HepG2 (cell line): ENCODE results near the gene TH. TPM values are rescaled to one million over a fixed set of nuclear protein-coding genes. Genes with fewer than 3 reads are reported as not detected.

Source experiments
- CHD2 ChIP-seq: IDR thresholded peaks from 2 replicates; pipeline ENCODE4 v1.6.1; 2011; ENCODE audit warnings: low read depth, low read length, improper control_type of control experiment
- GMEB2 ChIP-seq: IDR thresholded peaks from 2 replicates; pipeline ENCODE4 v1.6.1; 2016; ENCODE audit warnings: missing biosample characterization, missing genetic modification reagents, low read depth
- HOXA3 ChIP-seq: sonication (generic); formaldehyde crosslinking; IDR thresholded peaks from 2 replicates; pipeline ENCODE4 v1.5.0; 2020; ENCODE audit warnings: missing genetic modification reagents
- NFAT5 ChIP-seq: sonication (generic); formaldehyde crosslinking; IDR thresholded peaks from 2 replicates; pipeline ENCODE4 v1.4.0; 2020; ENCODE audit warnings: missing genetic modification reagents
- RAD51 ChIP-seq: fragments of 450-650 bp; IDR thresholded peaks from 2 replicates; pipeline ENCODE4 v1.6.1; 2016; ENCODE audit warnings: borderline replicate concordance
- RBFOX2 ChIP-seq: fragments of 200-400 bp; formaldehyde crosslinking; IDR thresholded peaks from 2 replicates; pipeline ENCODE4 v1.6.1; 2017; ENCODE audit warnings: low read depth, mild to moderate bottlenecking, low read length
- RNF219 ChIP-seq: sonication (generic); formaldehyde crosslinking; IDR thresholded peaks from 2 replicates; pipeline ENCODE4 v1.5.0; 2020; ENCODE audit warnings: mild to moderate bottlenecking, missing genetic modification reagents
- STAT6 ChIP-seq: sonication (generic); formaldehyde crosslinking; IDR thresholded peaks from 2 replicates; pipeline ENCODE4 v1.4.0; 2020; ENCODE audit warnings: missing genetic modification reagents, mild to moderate bottlenecking, borderline replicate concordance
- TBX2 ChIP-seq: sonication (generic); formaldehyde crosslinking; IDR thresholded peaks from 2 replicates; pipeline ENCODE4 v1.5.0; 2020; ENCODE audit warnings: missing genetic modification reagents, mild to moderate bottlenecking, borderline replicate concordance
- ZFP37 ChIP-seq: sonication (generic); formaldehyde crosslinking; IDR thresholded peaks from 2 replicates; pipeline ENCODE4 v1.4.0; 2020; ENCODE audit warnings: missing genetic modification reagents, borderline replicate concordance
- ZNF18 ChIP-seq: sonication (generic); formaldehyde crosslinking; IDR thresholded peaks from 2 replicates; pipeline ENCODE4 v1.8.0; 2022; ENCODE audit warnings: mild to moderate bottlenecking, missing genetic modification reagents; ENCODE audit not compliant: insufficient replicate concordance
- ZNF274 ChIP-seq: sonication (generic); formaldehyde crosslinking; IDR thresholded peaks from 2 replicates; pipeline ENCODE4 v1.5.1; 2020; ENCODE audit warnings: mild to moderate bottlenecking, missing genetic modification reagents
- ZNF296 ChIP-seq: sonication (generic); formaldehyde crosslinking; conservative IDR thresholded peaks from 2 replicates; pipeline ENCODE4 v1.5.0; 2020; ENCODE audit warnings: mild to moderate bottlenecking, missing genetic modification reagents
- ZNF383 ChIP-seq: sonication (generic); formaldehyde crosslinking; IDR thresholded peaks from 2 replicates; pipeline ENCODE4 v1.4.0; 2020; ENCODE audit warnings: missing genetic modification reagents, mild to moderate bottlenecking, borderline replicate concordance
- ZNF773 ChIP-seq: sonication (generic); formaldehyde crosslinking; IDR thresholded peaks from 2 replicates; pipeline ENCODE4 v1.4.0; 2020; ENCODE audit warnings: missing genetic modification reagents, borderline replicate concordance
- polyA plus RNA-seq, 8 experiments: library from polyadenylated mRNA; depleted of rRNA in 3 of 8; stranded (reverse) in 7 of 8; unstranded in 1 of 8; fragments of >200 nt; fragmentation: Illumina TruSeq in 4 of 8; extraction: Trizol in 4 of 8; gene quantifications; 2 replicates each; pipeline versions ENCODE4 v1.2.1 to v1.2.3, GENCODE V29; 2011 to 2016; ENCODE audit warnings: low read depth in 4 of 8, missing spikeins in 1 of 8, mixed read lengths in 1 of 8; ENCODE audit not compliant: insufficient read depth in 1 of 8
- total RNA-seq, 5 experiments: library from RNA; depleted of rRNA; stranded (reverse); fragments of >200 nt; fragmentation: Illumina TruSeq; extraction: Trizol; gene quantifications; 2 replicates each; pipeline ENCODE4 v1.2.3, GENCODE V29; 2016; ENCODE audit warnings: low read depth in 1 of 5

The TH gene
- total and polyA plus RNA-seq, 2 of the 13 experiments (the other 11 are each of a cell fraction or from before 2014, with no cell fraction given): 0.36 TPM; not detected in 1

GRCh38 chr11:2148595-2148994 is 23.0 kb downstream of the TH start (continued):
- TF ChIP-seq NFAT5 (CRISPR knock-in tag) (no peak), ZFP37 (no peak), ZNF383 (CRISPR knock-in tag) (no peak), ZNF773 (no peak), ZNF18 (no peak), HOXA3 (CRISPR knock-in tag) (no peak), RAD51 (no peak), STAT6 (CRISPR knock-in tag) (no peak), RNF219 (CRISPR knock-in tag) (no peak), TBX2 (CRISPR knock-in tag) (no peak), ZNF274 (CRISPR knock-in tag) (no peak), RBFOX2 (no peak), GMEB2 (no peak), ZNF296 (CRISPR knock-in tag) (no peak), CHD2 (no peak)
